ENCODE measurements around the gene SERPINA5.

DNA sequence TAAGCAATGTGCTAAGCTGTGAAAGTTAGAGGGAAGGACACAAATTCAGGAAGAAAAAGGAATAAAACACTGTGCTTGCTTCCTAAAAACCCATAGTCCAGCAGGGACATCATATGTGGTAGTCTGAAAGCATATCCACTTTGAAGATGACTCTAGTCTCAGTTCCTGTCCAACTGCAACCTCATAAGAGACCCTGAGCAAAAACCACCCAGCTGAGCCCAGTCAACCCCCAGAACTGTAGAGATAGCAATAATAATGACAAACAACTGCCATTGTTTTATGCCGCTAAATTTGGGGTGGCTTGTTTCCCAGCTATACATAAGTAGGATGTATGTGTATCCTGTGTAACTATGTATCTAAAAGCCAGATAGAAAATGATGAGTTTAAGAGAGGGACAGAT, 23.9 kb upstream of the SERPINA5 start:
- TF ChIP-seq, protein P1, sequence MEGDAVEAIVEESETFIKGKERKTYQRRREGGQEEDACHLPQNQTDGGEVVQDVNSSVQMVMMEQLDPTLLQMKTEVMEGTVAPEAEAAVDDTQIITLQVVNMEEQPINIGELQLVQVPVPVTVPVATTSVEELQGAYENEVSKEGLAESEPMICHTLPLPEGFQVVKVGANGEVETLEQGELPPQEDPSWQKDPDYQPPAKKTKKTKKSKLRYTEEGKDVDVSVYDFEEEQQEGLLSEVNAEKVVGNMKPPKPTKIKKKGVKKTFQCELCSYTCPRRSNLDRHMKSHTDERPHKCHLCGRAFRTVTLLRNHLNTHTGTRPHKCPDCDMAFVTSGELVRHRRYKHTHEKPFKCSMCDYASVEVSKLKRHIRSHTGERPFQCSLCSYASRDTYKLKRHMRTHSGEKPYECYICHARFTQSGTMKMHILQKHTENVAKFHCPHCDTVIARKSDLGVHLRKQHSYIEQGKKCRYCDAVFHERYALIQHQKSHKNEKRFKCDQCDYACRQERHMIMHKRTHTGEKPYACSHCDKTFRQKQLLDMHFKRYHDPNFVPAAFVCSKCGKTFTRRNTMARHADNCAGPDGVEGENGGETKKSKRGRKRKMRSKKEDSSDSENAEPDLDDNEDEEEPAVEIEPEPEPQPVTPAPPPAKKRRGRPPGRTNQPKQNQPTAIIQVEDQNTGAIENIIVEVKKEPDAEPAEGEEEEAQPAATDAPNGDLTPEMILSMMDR (IDR thresholded peaks at IDR 0.05): no peak
- no peak for TF ChIP-seq POLR2A (IDR thresholded peaks at IDR 0.05)
- TF ChIP-seq POLR2AphosphoS5 (IDR thresholded peaks at IDR 0.05): no peak
- no peak for TF ChIP-seq EP300 (IDR thresholded peaks at IDR 0.05)
